Ovary (tissue), 3 donors: ENCODE data around the gene LLCFC1.

ENCODE experiments used
- CTCF ChIP-seq, 3 donors: fragments of 450-650 bp in 2 of 3; fragments of 200-600 bp in 1 of 3; IDR thresholded peaks; one replicate each; pipeline versions ENCODE4 v1.5.1 to v1.8.0; 2016 to 2022; ENCODE audit warnings: antibody characterized with exemption in 3 of 3, mild to moderate bottlenecking in 1 of 3
- POLR2A ChIP-seq: fragments of 450-650 bp; IDR thresholded peaks from one replicate; pipeline ENCODE4 v1.6.1; 2017; ENCODE audit warnings: antibody characterized with exemption, mild to moderate bottlenecking, moderate library complexity
- donor health status: DM: no; HTN: no; CAD: no.

GRCh38 chr7:142961973-142962926 lies 23.0 kb downstream of the LLCFC1 start, which contains the start of gene KEL:
- no peak for TF ChIP-seq POLR2A
- no peak for TF ChIP-seq CTCF (IDR thresholded peaks at IDR 0.05)
